NCI-H526 treated with DMSO at 0.1 percent for 48 hours (cell line): ENCODE measurements around the gene SLC25A51.
A peak's percentile ranks its signal among the peaks of the same experiment; 100 is the strongest.
"Not testable (repeated sequence)": the region's sequence is repeated elsewhere in the genome, so short reads cannot be mapped to it uniquely, and the experiment has no call there.

ENCODE experiments used
- DNase-seq: peaks from one replicate; lab custom pipeline; 2025; lab: John Stamatoyannopoulos, UW

SLC25A51 gene

GRCh38 chr9:37919956-37920335 lies 16.0 kb upstream of the SLC25A51 start:
- no peak for DNase-seq

GRCh38 chr9:37919246-37919955 lies 15.5 kb upstream of the SLC25A51 start:
- DNase-seq = no peak

GRCh38 chr9:37918665-37919170 lies 14.8 kb upstream of the SLC25A51 start:
- DNase-seq = no peak

GRCh38 chr9:37917801-37918664 lies 14.1 kb upstream of the SLC25A51 start:
- no peak for DNase-seq

GRCh38 chr9:37917313-37917731 lies 13.4 kb upstream of the SLC25A51 start:
- no peak for DNase-seq

GRCh38 chr9:37916471-37917312 lies 12.8 kb upstream of the SLC25A51 start:
- DNase-seq = no peak

- no peak for DNase-seq
These were observed 12.1 kb upstream of the SLC25A51 start for GRCh38 chr9:37915911-37916470.

- no peak for DNase-seq
These were observed 10.9 kb upstream of the SLC25A51 start for GRCh38 chr9:37914701-37915358.

GRCh38 chr9:37914154-37914551 lies 10.2 kb upstream of the SLC25A51 start:
- no peak for DNase-seq

- peak; percentile 53 for DNase-seq
These were observed 9.7 kb upstream of the SLC25A51 start for GRCh38 chr9:37913480-37914153.

- no peak for DNase-seq
These were observed 7.3 kb upstream of the SLC25A51 start for GRCh38 chr9:37911271-37911681.

GRCh38 chr9:37910271-37910670 lies 6.3 kb upstream of the SLC25A51 start:
- DNase-seq = no peak

- not testable (repeated sequence) for DNase-seq
These were observed 5.9 kb upstream of the SLC25A51 start for GRCh38 chr9:37909836-37910235.

- no peak for DNase-seq
These were observed 5.4 kb upstream of the SLC25A51 start for GRCh38 chr9:37909326-37909725.

- DNase-seq = no peak
These were observed 4.8 kb upstream of the SLC25A51 start for GRCh38 chr9:37908698-37909186.

- DNase-seq = no peak
These were observed 4.4 kb upstream of the SLC25A51 start for GRCh38 chr9:37908283-37908682.

- DNase-seq = no peak
These were observed 2.6 kb upstream of the SLC25A51 start for GRCh38 chr9:37906312-37907239.

- DNase-seq = no peak
These were observed 1.8 kb upstream of the SLC25A51 start for GRCh38 chr9:37905776-37906175.

GRCh38 chr9:37905131-37905505 lies 1.2 kb upstream of the SLC25A51 start:
- no peak for DNase-seq
